Measurements from ENCODE around the gene USP17L21.
"Not testable (repeated sequence)": the region's sequence is repeated elsewhere in the genome, so short reads cannot be mapped to it uniquely, and the experiment has no call there.

DNA sequence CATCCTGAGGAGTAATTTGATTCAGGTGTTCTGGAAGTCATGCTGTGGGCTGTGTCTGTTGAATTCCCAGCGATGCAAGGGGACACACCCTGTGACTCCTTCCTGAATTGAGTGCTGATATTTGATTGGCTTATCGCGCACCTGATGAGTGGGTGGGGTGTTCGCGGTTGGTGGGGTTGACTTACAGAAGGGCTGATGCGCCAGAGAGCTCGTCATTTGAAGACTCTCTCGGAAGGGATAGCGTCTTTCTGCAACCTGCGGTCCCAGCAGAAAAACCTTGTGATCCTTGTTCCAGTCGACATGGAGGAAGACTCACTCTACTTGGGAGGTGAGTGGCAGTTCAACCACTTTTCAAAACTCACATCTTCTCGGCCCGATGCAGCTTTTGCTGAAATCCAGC lies at the start of gene USP17L21:
- TF ChIP-seq YY1 (IDR thresholded peaks at IDR 0.05; ENCODE audit: low read depth); EP300 (IDR thresholded peaks at IDR 0.05; ENCODE audit: borderline replicate concordance); CEBPB (IDR thresholded peaks at IDR 0.05); RAD21 (IDR thresholded peaks at IDR 0.05; ENCODE audit: low read depth); TAF1 (IDR thresholded peaks at IDR 0.05; ENCODE audit: low read depth); EGR1 (IDR thresholded peaks at IDR 0.05); NFIC (IDR thresholded peaks at IDR 0.05); TCF12 (IDR thresholded peaks at IDR 0.05; ENCODE audit: low read depth); FOXM1 (IDR thresholded peaks at IDR 0.05; ENCODE audit: borderline replicate concordance, low read depth): not testable (repeated sequence)
- TF ChIP-seq, protein P1, sequence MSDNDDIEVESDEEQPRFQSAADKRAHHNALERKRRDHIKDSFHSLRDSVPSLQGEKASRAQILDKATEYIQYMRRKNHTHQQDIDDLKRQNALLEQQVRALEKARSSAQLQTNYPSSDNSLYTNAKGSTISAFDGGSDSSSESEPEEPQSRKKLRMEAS (IDR thresholded peaks at IDR 0.05), result not testable (repeated sequence)
- TF ChIP-seq, protein P2, sequence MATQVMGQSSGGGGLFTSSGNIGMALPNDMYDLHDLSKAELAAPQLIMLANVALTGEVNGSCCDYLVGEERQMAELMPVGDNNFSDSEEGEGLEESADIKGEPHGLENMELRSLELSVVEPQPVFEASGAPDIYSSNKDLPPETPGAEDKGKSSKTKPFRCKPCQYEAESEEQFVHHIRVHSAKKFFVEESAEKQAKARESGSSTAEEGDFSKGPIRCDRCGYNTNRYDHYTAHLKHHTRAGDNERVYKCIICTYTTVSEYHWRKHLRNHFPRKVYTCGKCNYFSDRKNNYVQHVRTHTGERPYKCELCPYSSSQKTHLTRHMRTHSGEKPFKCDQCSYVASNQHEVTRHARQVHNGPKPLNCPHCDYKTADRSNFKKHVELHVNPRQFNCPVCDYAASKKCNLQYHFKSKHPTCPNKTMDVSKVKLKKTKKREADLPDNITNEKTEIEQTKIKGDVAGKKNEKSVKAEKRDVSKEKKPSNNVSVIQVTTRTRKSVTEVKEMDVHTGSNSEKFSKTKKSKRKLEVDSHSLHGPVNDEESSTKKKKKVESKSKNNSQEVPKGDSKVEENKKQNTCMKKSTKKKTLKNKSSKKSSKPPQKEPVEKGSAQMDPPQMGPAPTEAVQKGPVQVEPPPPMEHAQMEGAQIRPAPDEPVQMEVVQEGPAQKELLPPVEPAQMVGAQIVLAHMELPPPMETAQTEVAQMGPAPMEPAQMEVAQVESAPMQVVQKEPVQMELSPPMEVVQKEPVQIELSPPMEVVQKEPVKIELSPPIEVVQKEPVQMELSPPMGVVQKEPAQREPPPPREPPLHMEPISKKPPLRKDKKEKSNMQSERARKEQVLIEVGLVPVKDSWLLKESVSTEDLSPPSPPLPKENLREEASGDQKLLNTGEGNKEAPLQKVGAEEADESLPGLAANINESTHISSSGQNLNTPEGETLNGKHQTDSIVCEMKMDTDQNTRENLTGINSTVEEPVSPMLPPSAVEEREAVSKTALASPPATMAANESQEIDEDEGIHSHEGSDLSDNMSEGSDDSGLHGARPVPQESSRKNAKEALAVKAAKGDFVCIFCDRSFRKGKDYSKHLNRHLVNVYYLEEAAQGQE (IDR thresholded peaks at IDR 0.05; ENCODE audit: low read depth), result not testable (repeated sequence)
